Liver (tissue), 9 donors: Measurements from ENCODE around the gene EBLN2. TPM values are rescaled to one million over a fixed set of nuclear protein-coding genes. Genes with fewer than 3 reads are reported as not detected.

Experiments
- DNase-seq: peaks from one replicate; pipeline ENCODE4 v3.0.0-alpha.2; 2017; ENCODE audit warnings: low spot score
- H3K27ac ChIP-seq, 2 donors: one replicate each; pipeline ENCODE4 v1.7.0; 2013; ENCODE audit warnings: inconsistent platforms in 2 of 2, low read length in 2 of 2, control low read depth in 1 of 2, low read depth in 1 of 2, mild to moderate bottlenecking in 1 of 2
- H3K27me3 ChIP-seq, 4 donors: one replicate each; pipeline versions ENCODE4 v1.6.1 to v1.7.0; 2013; ENCODE audit warnings: low read length in 3 of 4, inconsistent platforms in 1 of 4, mild to moderate bottlenecking in 1 of 4, moderate library complexity in 1 of 4; ENCODE audit not compliant: control insufficient read depth in 4 of 4, insufficient read depth in 4 of 4
- H3K36me3 ChIP-seq, 4 donors: one replicate each; pipeline versions ENCODE4 v1.6.1 to v1.7.0; 2013; ENCODE audit warnings: low read length in 3 of 4, mild to moderate bottlenecking in 3 of 4, low read depth in 1 of 4, moderate library complexity in 1 of 4; ENCODE audit not compliant: control insufficient read depth in 4 of 4, insufficient read depth in 3 of 4
- H3K4me1 ChIP-seq, 4 donors: one replicate each; pipeline versions ENCODE4 v1.6.1 to v1.7.0; 2013; ENCODE audit warnings: low read length in 3 of 4, mild to moderate bottlenecking in 3 of 4, moderate library complexity in 1 of 4; ENCODE audit not compliant: control insufficient read depth in 4 of 4, insufficient read depth in 4 of 4
- H3K4me3 ChIP-seq, 3 donors: one replicate each; pipeline versions ENCODE4 v1.6.1 to v1.7.0; 2013; ENCODE audit warnings: low read length in 3 of 3, control low read depth in 1 of 3, low read depth in 1 of 3, mild to moderate bottlenecking in 1 of 3
- H3K9ac ChIP-seq, 2 donors: one replicate each; pipeline ENCODE4 v1.7.0; 2013; ENCODE audit warnings: low read length in 2 of 2, mild to moderate bottlenecking in 2 of 2, moderate library complexity in 2 of 2, control low read depth in 1 of 2, low read depth in 1 of 2
- H3K9me3 ChIP-seq, 4 donors: one replicate each; pipeline versions ENCODE4 v1.6.1 to v1.7.0; 2013; ENCODE audit warnings: low read length in 3 of 4; ENCODE audit not compliant: control insufficient read depth in 4 of 4
- ATF3 ChIP-seq: IDR thresholded peaks from 2 replicates; pipeline ENCODE4 v1.6.1; 2016; ENCODE audit warnings: antibody characterized with exemption
- CTCF ChIP-seq: fragments of 150-350 bp; IDR thresholded peaks from 2 replicates; pipeline ENCODE4 v1.5.1; 2017; ENCODE audit warnings: improper control_type of control experiment, low read depth, low read length; ENCODE audit not compliant: missing input control
- EGR1 ChIP-seq, 2 donors: IDR thresholded peaks; 2 replicates each; pipeline ENCODE4 v1.6.1; 2016 to 2018; ENCODE audit warnings: antibody characterized with exemption in 2 of 2, low read depth in 2 of 2
- FOXA1 ChIP-seq: IDR thresholded peaks from 2 replicates; pipeline ENCODE4 v1.6.1; 2016; ENCODE audit warnings: antibody characterized with exemption
- FOXA2 ChIP-seq: IDR thresholded peaks from 2 replicates; pipeline ENCODE4 v1.6.1; 2016; ENCODE audit warnings: antibody characterized with exemption
- GABPA ChIP-seq, 2 donors: IDR thresholded peaks in 1 of 2; conservative IDR thresholded peaks in 1 of 2; 2 replicates each; pipeline ENCODE4 v1.6.1; 2016; ENCODE audit warnings: antibody characterized with exemption in 2 of 2, mild to moderate bottlenecking in 1 of 2, moderate library complexity in 1 of 2
- HNF4A ChIP-seq, 2 donors: conservative IDR thresholded peaks; 2 replicates each; pipeline ENCODE4 v1.6.1; 2016; ENCODE audit warnings: antibody characterized with exemption in 2 of 2, mild to moderate bottlenecking in 2 of 2
- HNF4G ChIP-seq: IDR thresholded peaks from 2 replicates; pipeline ENCODE4 v1.6.1; 2016; ENCODE audit warnings: antibody characterized with exemption
- JUND ChIP-seq, 2 donors: IDR thresholded peaks; 2 replicates each; pipeline ENCODE4 v1.6.1; 2016; ENCODE audit warnings: antibody characterized with exemption in 2 of 2
- MAX ChIP-seq: IDR thresholded peaks from 2 replicates; pipeline ENCODE4 v1.6.1; 2016; ENCODE audit warnings: antibody characterized with exemption
- NR2F2 ChIP-seq: IDR thresholded peaks from 2 replicates; pipeline ENCODE4 v1.6.1; 2016; ENCODE audit warnings: antibody characterized with exemption
- RAD21 ChIP-seq, 2 donors: IDR thresholded peaks; 2 replicates each; pipeline ENCODE4 v1.6.1; 2016; ENCODE audit warnings: antibody characterized with exemption in 2 of 2, mild to moderate bottlenecking in 2 of 2
- REST ChIP-seq: IDR thresholded peaks from 2 replicates; pipeline ENCODE4 v1.6.1; 2016; ENCODE audit warnings: antibody characterized with exemption, mild to moderate bottlenecking
- RXRA ChIP-seq, 2 donors: IDR thresholded peaks; 2 replicates each; pipeline ENCODE4 v1.6.1; 2017 to 2018; ENCODE audit warnings: antibody characterized with exemption in 2 of 2, mild to moderate bottlenecking in 1 of 2
- SP1 ChIP-seq: IDR thresholded peaks from 2 replicates; pipeline ENCODE4 v1.6.1; 2018; ENCODE audit warnings: antibody characterized with exemption, mild to moderate bottlenecking
- TAF1 ChIP-seq: conservative IDR thresholded peaks from 2 replicates; pipeline ENCODE4 v1.6.1; 2016; ENCODE audit warnings: antibody characterized with exemption, mild to moderate bottlenecking
- YY1 ChIP-seq: IDR thresholded peaks from 2 replicates; pipeline ENCODE4 v1.6.1; 2016; ENCODE audit warnings: antibody characterized with exemption, mild to moderate bottlenecking
- ZBTB33 ChIP-seq: IDR thresholded peaks from 2 replicates; pipeline ENCODE4 v1.6.1; 2016; ENCODE audit warnings: antibody characterized with exemption
- WGBS: extraction: QIAGEN DNeasy Blood & Tissue Kit; methylation state at CpG from one replicate; pipeline ENCODE4 v1.1.7; 2013; 5-methylcytosine and 5-hydroxymethylcytosine counted together
- polyA plus RNA-seq, 2 donors: library from polyadenylated mRNA; stranded (reverse) in 1 of 2; unstranded in 1 of 2; fragments of 200-250 nt in 1 of 2; fragments of >200 nt in 1 of 2; fragmentation: Nextera tagmentation in 1 of 2; extraction: Ambion mirVana in 1 of 2; gene quantifications; one replicate each; pipeline versions ENCODE4 v1.2.1 to v1.2.3, GENCODE V29; 2013 to 2015
- total RNA-seq, 2 donors: library from RNA; depleted of rRNA; stranded (reverse); fragments of >200 nt; gene quantifications; one replicate each; pipeline ENCODE4 v1.2.3, GENCODE V29; 2014
- donor health status: healthy.
- donor health status: healthy.
- donor health status: healthy.
- donor health status: healthy.
- donor health status: healthy.

EBLN2 gene
- total and polyA plus RNA-seq, 4 donors: 0.31 to 7.2 (median 2.0) TPM

GRCh38 chr3:73098026-73098425 lies 36.6 kb downstream of the EBLN2 start:
- Histone ChIP-seq H3K9me3 (peaks cover 0 to 5% (median 2%) of the 10 kb centered on the region in 4 donors), H3K36me3 (no peaks in the 10 kb centered on the region), H3K4me1 (no peaks in the 10 kb centered on the region), H3K27me3 (no peaks in the 10 kb centered on the region), H3K27ac (no peak overlapping the region), H3K4me3 (no peak overlapping the region), H3K9ac (no peak overlapping the region)
- WGBS: 89% methylated on average over 2 of the region's 2 CpGs
- TF ChIP-seq ZBTB33: no peak
- DNase-seq: no peak

- Histone ChIP-seq H3K27me3 (no peaks in the 10 kb centered on the region), H3K27ac (no peak overlapping the region), H3K36me3 (no peaks in the 10 kb centered on the region), H3K4me1 (no peaks in the 10 kb centered on the region), H3K4me3 (no peak overlapping the region), H3K9me3 (peaks cover 0 to 5% (median 2%) of the 10 kb centered on the region in 4 donors), H3K9ac (no peak overlapping the region)
- no peak for TF ChIP-seq RAD21 (IDR thresholded peaks at IDR 0.05)
- no peak for TF ChIP-seq TAF1
- TF ChIP-seq CTCF: no peak
- no peak for TF ChIP-seq FOXA1
- no peak for TF ChIP-seq REST
- TF ChIP-seq GABPA (IDR thresholded peaks at IDR 0.05 in 1 of 2, conservative IDR thresholded peaks at IDR 0.05 in 1 of 2): no peak
- TF ChIP-seq NR2F2: no peak
- TF ChIP-seq SP1: no peak
- TF ChIP-seq EGR1 (IDR thresholded peaks at IDR 0.05; ENCODE audit: low read depth in 2 of 2): no peak
- TF ChIP-seq MAX: no peak
- TF ChIP-seq HNF4A (conservative IDR thresholded peaks at IDR 0.05): no peak
- no peak for TF ChIP-seq JUND (IDR thresholded peaks at IDR 0.05)
- TF ChIP-seq HNF4G: no peak
- no peak for TF ChIP-seq FOXA2
- TF ChIP-seq ZBTB33: no peak
- no peak for TF ChIP-seq ATF3
- no peak for TF ChIP-seq YY1
- no peak for TF ChIP-seq RXRA (IDR thresholded peaks at IDR 0.05)
- no peak for DNase-seq
- WGBS: 85% methylated on average over 1 of the region's 1 CpG
Measured at GRCh38 chr3:73098873-73099272, 37.4 kb downstream of the EBLN2 start.
